Stimulated activated CD8-positive, alpha-beta memory T cell treated with anti-CD3 and anti-CD28 coated beads, Interleukin-12 subunit alpha, Interleukin-12 subunit beta, amount 100 ng/mL, for 1 hour (primary cell): Measurements from ENCODE around the gene GARIN5A.

ENCODE experiments used
- DNase-seq: peaks from one replicate; pipeline ENCODE4 v3.0.0-alpha.2; 2020; ENCODE audit warnings: low read depth

GARIN5A gene

GRCh38 chr19:50476224-50476906 is at the start of gene GARIN5A, which contains the start of gene EMC10:
GARIN5A (minus strand) TSS chr19:50476848; CDS start chr19:50476388, 460 bp downstream.
EMC10 (plus strand) TSS chr19:50476507; CDS start chr19:50476545, 38 bp downstream.
- DNase-seq: peak; percentile 78

- no peak for DNase-seq
Observed at GRCh38 chr19:50522881-50523280, 46.2 kb upstream of the GARIN5A start.

GRCh38 chr19:50520822-50521465 is 44.3 kb upstream of the GARIN5A start:
- DNase-seq: no peak

- DNase-seq: no peak
Observed at GRCh38 chr19:50519006-50519575, 42.4 kb upstream of the GARIN5A start.

- DNase-seq: no peak
Observed at GRCh38 chr19:50518091-50519005, 41.7 kb upstream of the GARIN5A start.

GRCh38 chr19:50517704-50518075 is 41.0 kb upstream of the GARIN5A start:
- DNase-seq: no peak

GRCh38 chr19:50516964-50517703 is 40.5 kb upstream of the GARIN5A start:
- no peak for DNase-seq

GRCh38 chr19:50516456-50516855 is 39.8 kb upstream of the GARIN5A start:
- no peak for DNase-seq

- DNase-seq: no peak
Observed at GRCh38 chr19:50515168-50515561, 38.5 kb upstream of the GARIN5A start.

GRCh38 chr19:50514346-50515167 is 37.9 kb upstream of the GARIN5A start:
- no peak for DNase-seq

GRCh38 chr19:50513746-50514345 is 37.2 kb upstream of the GARIN5A start, which contains the start of gene ASPDH:
ASPDH (minus strand) TSS chr19:50513913; CDS start chr19:50513823, 90 bp downstream.
- DNase-seq: no peak

GRCh38 chr19:50512999-50513745 is 36.5 kb upstream of the GARIN5A start:
- DNase-seq: no peak

- DNase-seq: no peak
Observed at GRCh38 chr19:50512112-50512998, 35.7 kb upstream of the GARIN5A start.

- peak; percentile 94 for DNase-seq
Observed at GRCh38 chr19:50511069-50511822, 34.6 kb upstream of the GARIN5A start, which contains the start of gene JOSD2. JOSD2 (minus strand) TSS chr19:50511191; CDS start chr19:50510431, 760 bp downstream.

- DNase-seq: no peak
Observed at GRCh38 chr19:50510700-50511068, 34.0 kb upstream of the GARIN5A start.

- DNase-seq: no peak
Observed at GRCh38 chr19:50510121-50510670, 33.5 kb upstream of the GARIN5A start.

- DNase-seq: no peak
Observed at GRCh38 chr19:50509366-50509765, 32.7 kb upstream of the GARIN5A start.
